Left colon (tissue), 2 donors: ENCODE results near the gene DIDO1. TPM values are rescaled to one million over a fixed set of nuclear protein-coding genes. Genes with fewer than 3 reads are reported as not detected.

Experiments
- ATAC-seq: fragments of 200-7000 bp; cut with Tn5 transposase; one replicate; pipeline ENCODE4 v1.9.1; 2020; ENCODE audit warnings: mild to moderate bottlenecking, moderate library complexity
- DNase-seq, 2 donors: peaks; one replicate each; pipeline ENCODE4 v3.0.0-alpha.2; 2020
- intact Hi-C, 2 donors: fragments of 100-400 bp; cut with DNase I in 1 of 2; cut with micrococcal nuclease in 1 of 2; formaldehyde crosslinking; loops; one replicate each; pipeline versions ENCODE4 v1.11.2 to v1.14.0; 2022; cut with DNase I, micrococcal nuclease
- total RNA-seq, 2 donors: library from RNA; stranded (reverse); fragmentation: NEBNext Ultra II Directional; extraction: Animal tissue kit (Norgen Biotek cat#: 25700); gene quantifications; one replicate each; pipeline ENCODE4 v1.2.1, GENCODE V29; 2021
- donor health status: DM: no; HTN: no; CAD: no.
- donor health status: DM: yes; HTN: yes; CAD: no.

DIDO1 gene
- total RNA-seq, 2 donors from 2014 or later = 50.5 to 55.3 TPM

DNA sequence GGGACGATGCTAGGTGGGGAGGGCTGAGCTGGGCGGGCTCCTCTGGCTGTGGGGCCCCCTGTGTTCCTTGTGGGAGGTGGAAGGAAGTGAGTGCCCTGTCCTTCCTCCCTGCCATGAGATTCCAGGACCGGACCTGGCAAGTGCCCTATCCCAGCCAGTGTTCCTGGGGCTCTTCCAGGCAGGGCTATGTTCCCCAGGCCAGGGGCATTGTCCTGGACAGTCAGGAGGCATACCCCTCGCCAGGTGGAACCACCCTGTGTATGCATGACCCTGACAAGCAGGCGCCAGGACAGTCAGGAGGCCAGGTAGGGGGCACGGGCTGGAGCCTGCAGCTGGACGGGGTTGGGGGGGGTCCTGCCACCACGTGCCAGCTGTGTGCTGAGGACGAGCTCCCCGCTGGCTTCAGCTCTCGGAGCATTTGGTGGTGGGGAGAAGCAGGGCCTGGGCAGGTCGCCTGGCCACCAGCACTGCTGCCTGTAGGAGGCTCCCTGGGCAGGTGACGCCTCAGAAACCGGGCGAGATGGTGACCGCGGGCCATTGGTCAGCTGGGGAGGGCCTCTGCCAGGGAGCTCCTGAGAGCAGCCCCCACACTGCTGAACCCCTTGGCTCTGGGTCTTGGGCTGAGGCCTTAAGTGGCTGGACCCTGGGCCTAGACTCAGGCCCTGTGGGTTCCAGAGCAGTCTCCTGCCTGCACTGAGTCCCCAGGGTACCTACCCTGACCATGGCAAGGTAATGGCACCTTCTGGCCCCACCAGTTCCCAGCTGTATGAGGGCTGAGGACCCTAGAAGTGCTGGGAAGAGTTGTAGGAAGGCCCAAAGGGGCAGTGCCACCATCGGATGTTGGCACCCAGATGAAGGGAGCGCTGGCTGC, 26.9 kb upstream of the DIDO1 start:
- peak; percentile 8 for ATAC-seq
- DNase-seq = peak; percentile 43 to 45
- intact Hi-C loops = no loop called here

GRCh38 chr20:62952373-62952967, 26.2 kb upstream of the DIDO1 start, which contains the start of gene SLC17A9:
TSS of gene SLC17A9 (plus strand) at chr20:62952709. CDS start at chr20:62952831, 122 bp downstream.
- DNase-seq (peak; percentile 95 to 97), ATAC-seq (peak; percentile 77)
- intact Hi-C loops = no loop called here

DNA sequence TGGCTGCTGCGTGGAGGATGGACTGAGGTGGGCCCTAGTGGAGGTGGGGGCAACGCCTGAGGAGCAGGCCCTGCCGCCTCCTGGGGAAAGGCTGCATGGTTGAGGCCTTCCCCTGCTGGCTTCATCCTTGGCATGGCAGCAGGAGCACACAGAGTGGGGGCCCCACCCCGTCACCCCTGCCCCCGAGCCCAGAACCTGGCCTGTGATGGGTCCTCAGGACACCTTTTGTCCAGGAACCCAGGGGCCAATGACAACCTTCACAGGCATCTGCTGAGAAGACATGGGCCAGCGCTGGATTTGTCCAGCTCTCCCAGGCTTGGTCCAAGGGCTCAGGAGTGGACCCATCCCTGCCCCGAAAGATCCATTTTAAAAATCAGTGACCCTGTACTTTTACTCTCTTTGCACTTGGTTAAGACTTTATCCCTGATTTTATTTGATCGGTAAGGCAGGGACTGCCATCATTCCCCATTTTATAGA, 25.6 kb upstream of the DIDO1 start:
- no peak for DNase-seq
- intact Hi-C loops = no loop called here
- ATAC-seq = no peak

GRCh38 chr20:62951143-62951895, 25.0 kb upstream of the DIDO1 start:
- no peak for DNase-seq

GRCh38 chr20:62950741-62951140, 24.4 kb upstream of the DIDO1 start:
- DNase-seq = no peak
- intact Hi-C loops = no loop called here
- no peak for ATAC-seq

More at GRCh38 chr20:62951143-62951895, 25.0 kb upstream of the DIDO1 start:
- no peak for ATAC-seq
- intact Hi-C loops = no loop called here

DNA sequence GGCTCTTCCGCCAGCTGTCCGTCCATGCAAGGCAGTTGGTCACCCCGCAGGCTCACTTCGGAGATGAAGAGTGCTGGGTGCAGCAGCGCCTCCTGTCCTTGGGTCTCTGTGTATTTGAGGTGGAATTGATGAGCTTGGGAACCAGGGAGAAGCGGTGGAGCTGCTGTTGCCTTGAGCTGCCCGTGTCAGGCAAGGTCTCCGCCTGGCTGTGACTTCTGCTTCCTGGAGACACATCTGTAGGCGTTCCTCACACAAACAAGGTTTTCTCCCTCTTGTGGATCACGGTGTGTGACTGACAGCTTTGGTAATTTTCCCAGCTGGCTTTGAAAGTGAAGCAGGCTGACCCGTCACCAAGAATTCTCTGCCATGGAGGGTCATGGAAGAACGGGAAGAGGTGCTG, 23.7 kb upstream of the DIDO1 start:
- ATAC-seq (no peak), DNase-seq (no peak)
- intact Hi-C loops = no loop called here

GRCh38 chr20:62949153-62949821, 23.0 kb upstream of the DIDO1 start:
- ATAC-seq (no peak), DNase-seq (no peak)

GRCh38 chr20:62947532-62948300, 21.4 kb upstream of the DIDO1 start:
- ATAC-seq (no peak), DNase-seq (no peak)
- intact Hi-C loops = no loop called here

More at GRCh38 chr20:62949153-62949821, 23.0 kb upstream of the DIDO1 start:
- intact Hi-C loops = no loop called here

GRCh38 chr20:62946918-62947317, 20.6 kb upstream of the DIDO1 start:
- DNase-seq = no peak
- intact Hi-C loops = no loop called here
- no peak for ATAC-seq

DNA sequence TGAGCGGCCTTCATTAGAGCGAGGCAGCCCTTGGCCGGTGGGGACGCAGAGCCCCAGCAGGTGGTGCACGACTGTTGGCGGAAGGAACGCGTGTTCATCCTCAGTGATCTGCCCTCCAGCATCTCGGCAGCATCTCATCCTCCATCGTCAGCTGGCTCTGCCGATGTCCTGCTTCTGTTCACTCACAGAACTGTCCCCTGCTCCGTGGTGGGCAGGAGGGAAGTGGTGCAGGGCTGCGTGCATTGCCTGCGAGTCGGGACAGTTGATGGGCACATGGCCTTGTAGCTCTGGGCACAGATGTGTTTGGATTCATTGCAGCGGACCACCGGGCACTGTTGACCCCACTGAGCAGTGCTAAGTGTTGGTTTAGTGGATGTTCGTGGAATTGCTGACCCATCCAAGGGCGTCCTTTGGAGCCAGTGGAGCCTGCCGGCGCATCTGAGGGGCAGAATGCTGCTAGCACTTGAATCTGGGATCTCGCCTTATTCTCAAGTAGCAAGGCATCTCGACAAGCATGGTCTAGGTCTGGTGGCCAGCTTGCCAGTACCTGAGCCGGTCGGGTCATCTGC, 19.6 kb upstream of the DIDO1 start:
- ATAC-seq (no peak), DNase-seq (peak in 1 of 2 donors; percentile 13)
- intact Hi-C loops = no loop called here

- ATAC-seq (no peak), DNase-seq (no peak)
- intact Hi-C loops = no loop called here
These were observed 18.4 kb upstream of the DIDO1 start for GRCh38 chr20:62944746-62945145.

- DNase-seq = no peak
- ATAC-seq = no peak
- intact Hi-C loops = no loop called here
These were observed 17.9 kb upstream of the DIDO1 start for GRCh38 chr20:62944184-62944583.

GRCh38 chr20:62943396-62943795, 17.1 kb upstream of the DIDO1 start:
- intact Hi-C loops = no loop called here
- ATAC-seq (no peak), DNase-seq (peak in 1 of 2 donors; percentile 13)

GRCh38 chr20:62942456-62942855, 16.2 kb upstream of the DIDO1 start:
- peak in 1 of 2 donors; percentile 9 for DNase-seq
- intact Hi-C loops = no loop called here
- ATAC-seq = no peak

DNA sequence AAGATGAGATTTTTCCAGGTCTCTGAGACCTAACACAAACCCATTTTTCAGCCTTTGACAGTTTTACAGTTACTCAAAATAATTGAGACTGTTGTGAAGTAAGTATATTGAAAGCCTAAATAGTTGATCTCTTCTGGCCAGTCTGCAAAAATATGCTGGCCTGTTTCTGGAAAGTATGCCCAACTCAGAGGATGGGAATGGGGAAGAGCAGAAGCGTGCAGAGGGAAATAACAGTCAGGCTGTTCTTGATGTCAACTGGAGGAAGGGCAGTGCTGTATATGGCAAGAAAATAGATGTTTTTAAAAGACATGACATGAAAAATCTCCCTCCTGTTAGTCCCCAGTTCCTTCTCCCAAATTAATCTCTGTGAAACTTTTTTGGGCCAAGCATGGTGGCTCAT, 15.5 kb upstream of the DIDO1 start:
- DNase-seq (no peak), ATAC-seq (no peak)
- intact Hi-C loops = no loop called here

GRCh38 chr20:62940875-62941274, 14.6 kb upstream of the DIDO1 start:
- DNase-seq = peak in 1 of 2 donors; percentile 17
- no peak for ATAC-seq
- intact Hi-C loops = no loop called here

- intact Hi-C loops = no loop called here
- DNase-seq = peak; percentile 35 to 68
These were observed 12.0 kb upstream of the DIDO1 start, which contains the start of gene GID8 for GRCh38 chr20:62938105-62938888. TSS of gene GID8 (plus strand) at chr20:62938147. CDS start at chr20:62941503, 3,356 bp downstream.

More at GRCh38 chr20:62938105-62938888, 12.0 kb upstream of the DIDO1 start, which contains the start of gene GID8:
- peak; percentile 45 for ATAC-seq
